HFFc6 (cell line): ENCODE data around the gene CLEC4F. TPM values are rescaled to one million over a fixed set of nuclear protein-coding genes. Genes with fewer than 3 reads are reported as not detected.

Experiments
- DNase-seq: peaks from one replicate; pipeline ENCODE4 v3.0.0-alpha.2; 2018
- H3K27ac Mint-ChIP-seq: 2 replicates; pipeline ENCODE4 v1.8.0; 2020; ENCODE audit warnings: mild to moderate bottlenecking, mixed read lengths
- H3K27me3 Mint-ChIP-seq: 2 replicates; pipeline ENCODE4 v1.8.0; 2021; ENCODE audit warnings: mild to moderate bottlenecking, moderate library complexity, mixed read lengths; ENCODE audit not compliant: insufficient read depth
- H3K36me3 Mint-ChIP-seq: 2 replicates; pipeline ENCODE4 v1.8.0; 2021; ENCODE audit warnings: low read depth, mixed read lengths
- H3K4me1 Mint-ChIP-seq: 2 replicates; pipeline ENCODE4 v1.8.0; 2020; ENCODE audit warnings: low read depth, mixed read lengths
- H3K4me3 Mint-ChIP-seq: 2 replicates; pipeline ENCODE4 v1.8.0; 2020; ENCODE audit warnings: mild to moderate bottlenecking, moderate library complexity, mixed read lengths
- H3K9me3 Mint-ChIP-seq: 2 replicates; pipeline ENCODE4 v1.8.0; 2020; ENCODE audit warnings: mild to moderate bottlenecking, mixed read lengths
- total RNA-seq, 6 experiments: library from RNA; stranded (reverse); fragmentation: NEBNext Ultra II Directional; extraction: Animal tissue kit (Norgen Biotek cat#: 25700); gene quantifications; 2 replicates in 1 of 6; 3 replicates in 5 of 6; pipeline ENCODE4 v1.2.3, GENCODE V29; 2021
- TF ChIP-seq, protein P1 (sequence below): fragments of 200-600 bp; sonication (generic); IDR thresholded peaks from 2 replicates; pipeline ENCODE4 v1.5.0; 2021; ENCODE audit warnings: antibody characterized with exemption, mild to moderate bottlenecking

CLEC4F gene
- total RNA-seq, 6 experiments from 2014 or later: not detected

GRCh38 chr2:70775141-70775540, 45.3 kb downstream of the CLEC4F start:
- Mint-ChIP-seq H3K4me3 (no peak overlapping the region), H3K27ac (no peak overlapping the region), H3K9me3 (no peaks in the 10 kb centered on the region), H3K27me3 (peaks cover 37% of the 10 kb centered on the region), H3K36me3 (no peaks in the 10 kb centered on the region), H3K4me1 (peaks cover 7% of the 10 kb centered on the region)
- TF ChIP-seq, protein P1, sequence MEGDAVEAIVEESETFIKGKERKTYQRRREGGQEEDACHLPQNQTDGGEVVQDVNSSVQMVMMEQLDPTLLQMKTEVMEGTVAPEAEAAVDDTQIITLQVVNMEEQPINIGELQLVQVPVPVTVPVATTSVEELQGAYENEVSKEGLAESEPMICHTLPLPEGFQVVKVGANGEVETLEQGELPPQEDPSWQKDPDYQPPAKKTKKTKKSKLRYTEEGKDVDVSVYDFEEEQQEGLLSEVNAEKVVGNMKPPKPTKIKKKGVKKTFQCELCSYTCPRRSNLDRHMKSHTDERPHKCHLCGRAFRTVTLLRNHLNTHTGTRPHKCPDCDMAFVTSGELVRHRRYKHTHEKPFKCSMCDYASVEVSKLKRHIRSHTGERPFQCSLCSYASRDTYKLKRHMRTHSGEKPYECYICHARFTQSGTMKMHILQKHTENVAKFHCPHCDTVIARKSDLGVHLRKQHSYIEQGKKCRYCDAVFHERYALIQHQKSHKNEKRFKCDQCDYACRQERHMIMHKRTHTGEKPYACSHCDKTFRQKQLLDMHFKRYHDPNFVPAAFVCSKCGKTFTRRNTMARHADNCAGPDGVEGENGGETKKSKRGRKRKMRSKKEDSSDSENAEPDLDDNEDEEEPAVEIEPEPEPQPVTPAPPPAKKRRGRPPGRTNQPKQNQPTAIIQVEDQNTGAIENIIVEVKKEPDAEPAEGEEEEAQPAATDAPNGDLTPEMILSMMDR: no peak
- DNase-seq: no peak

GRCh38 chr2:70772486-70773155, 47.8 kb downstream of the CLEC4F start:
- Mint-ChIP-seq H3K27ac (no peak overlapping the region), H3K4me1 (no peaks in the 10 kb centered on the region), H3K27me3 (peaks cover 54% of the 10 kb centered on the region), H3K36me3 (no peaks in the 10 kb centered on the region), H3K4me3 (no peak overlapping the region), H3K9me3 (no peaks in the 10 kb centered on the region)
- no peak for DNase-seq
- TF ChIP-seq, protein P1: no peak

DNA sequence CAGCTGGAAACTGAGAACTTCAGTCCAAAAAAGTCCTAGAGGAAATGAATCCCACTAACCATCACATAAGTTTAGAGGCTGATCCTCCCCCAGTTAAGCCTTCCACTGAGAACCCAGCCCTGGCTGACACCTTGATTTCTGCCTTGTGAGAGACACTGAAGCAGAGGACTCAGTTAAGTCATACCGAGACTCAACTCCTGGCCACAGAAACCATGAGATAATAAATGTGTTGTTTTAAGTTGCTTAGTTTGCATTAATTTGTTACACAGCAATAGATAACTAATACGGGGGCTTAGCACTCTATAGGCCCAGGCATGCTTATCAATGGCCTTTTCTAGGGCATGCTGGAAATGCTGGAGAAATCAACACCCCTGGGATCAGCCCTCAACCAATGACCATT, 49.0 kb downstream of the CLEC4F start:
- no peak for DNase-seq
- no peak overlapping the region for H3K4me3 Mint-ChIP-seq
- no peaks in the 10 kb centered on the region for H3K36me3 Mint-ChIP-seq
- H3K4me1 Mint-ChIP-seq: 0 out of 2 replicates have a peak, but pooled peaks cover 4% of the 10 kb centered on the region
- TF ChIP-seq, protein P1: no peak
- no peak overlapping the region for H3K27ac Mint-ChIP-seq
- H3K9me3 Mint-ChIP-seq: no peaks in the 10 kb centered on the region
- peaks cover 57% of the 10 kb centered on the region for H3K27me3 Mint-ChIP-seq

DNA sequence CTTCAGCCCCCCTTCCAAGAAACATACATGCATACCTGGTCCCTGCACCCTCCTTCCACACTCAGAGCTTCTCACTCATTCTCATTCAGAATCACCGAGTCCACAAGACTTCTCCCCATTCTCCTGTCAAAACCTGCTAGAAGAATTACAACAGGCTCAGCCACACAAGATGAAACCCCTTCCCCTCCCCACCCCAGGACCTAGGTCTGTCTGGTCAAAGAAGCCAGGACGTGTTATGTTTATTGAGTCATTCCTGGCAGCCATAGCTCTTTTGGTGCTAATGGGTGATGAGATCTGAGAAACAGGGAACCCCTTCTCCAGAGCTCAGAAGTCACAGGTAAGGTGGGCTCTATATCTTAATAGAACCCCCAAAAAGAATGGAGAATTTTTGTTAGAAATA, 50.9 kb downstream of the CLEC4F start:
- TF ChIP-seq, protein P1: no peak
- Mint-ChIP-seq H3K4me1 (0 out of 2 replicates have a peak, but pooled peaks cover 5% of the 10 kb centered on the region), H3K4me3 (no peak overlapping the region), H3K27me3 (peaks cover 68% of the 10 kb centered on the region), H3K9me3 (no peaks in the 10 kb centered on the region), H3K27ac (no peak overlapping the region), H3K36me3 (no peaks in the 10 kb centered on the region)
- DNase-seq: no peak

GRCh38 chr2:70768590-70769085, 51.8 kb downstream of the CLEC4F start:
- Mint-ChIP-seq H3K27me3 (peaks cover 68% of the 10 kb centered on the region), H3K27ac (no peak overlapping the region), H3K4me1 (0 out of 2 replicates have a peak, but pooled peaks cover 5% of the 10 kb centered on the region), H3K36me3 (no peaks in the 10 kb centered on the region), H3K9me3 (no peaks in the 10 kb centered on the region), H3K4me3 (no peak overlapping the region)
- no peak for DNase-seq
- TF ChIP-seq, protein P1: no peak
